Ishikawa (cell line): ENCODE data around the gene SLC30A5.

ENCODE experiments used
- CEBPB ChIP-seq: IDR thresholded peaks from 2 replicates; pipeline ENCODE4 v1.6.1; 2012
- CREB1 ChIP-seq: IDR thresholded peaks from 2 replicates; pipeline ENCODE4 v1.6.1; 2012; ENCODE audit warnings: low read depth
- EGR1 ChIP-seq: IDR thresholded peaks from 2 replicates; pipeline ENCODE4 v1.6.1; 2012
- EP300 ChIP-seq: IDR thresholded peaks from 2 replicates; pipeline ENCODE4 v1.6.1; 2012; ENCODE audit warnings: borderline replicate concordance
- FOXM1 ChIP-seq: IDR thresholded peaks from 2 replicates; pipeline ENCODE4 v1.6.1; 2012; ENCODE audit warnings: low read depth, borderline replicate concordance
- MAX ChIP-seq: IDR thresholded peaks from 2 replicates; pipeline ENCODE4 v1.6.1; 2012
- NFIC ChIP-seq: IDR thresholded peaks from 2 replicates; pipeline ENCODE4 v1.6.1; 2012
- RAD21 ChIP-seq: IDR thresholded peaks from 2 replicates; pipeline ENCODE4 v1.6.1; 2012; ENCODE audit warnings: low read depth
- TAF1 ChIP-seq: IDR thresholded peaks from 2 replicates; pipeline ENCODE4 v1.6.1; 2012; ENCODE audit warnings: low read depth, mild to moderate bottlenecking
- TCF12 ChIP-seq: IDR thresholded peaks from 2 replicates; pipeline ENCODE4 v1.6.1; 2012; ENCODE audit warnings: low read depth
- TEAD4 ChIP-seq: IDR thresholded peaks from 2 replicates; pipeline ENCODE4 v1.6.1; 2012
- USF1 ChIP-seq: IDR thresholded peaks from 2 replicates; pipeline ENCODE4 v1.6.1; 2012
- YY1 ChIP-seq: IDR thresholded peaks from 2 replicates; pipeline ENCODE4 v1.6.1; 2012; ENCODE audit warnings: low read depth
- ZBTB7A ChIP-seq: IDR thresholded peaks from 2 replicates; pipeline ENCODE4 v1.6.1; 2012; ENCODE audit warnings: low read depth
- TF ChIP-seq, protein P1 (sequence below): IDR thresholded peaks from 2 replicates; pipeline ENCODE4 v1.6.1; 2012; ENCODE audit warnings: low read depth, mild to moderate bottlenecking

SLC30A5 gene

GRCh38 chr5:69152731-69153130 is 58.9 kb downstream of the SLC30A5 start:
- TF ChIP-seq TEAD4 (no peak), TAF1 (no peak), CREB1 (no peak), RAD21 (no peak), USF1 (no peak), FOXM1 (no peak), EGR1 (no peak), TCF12 (no peak), NFIC (no peak), MAX (no peak), YY1 (no peak), EP300 (no peak), CEBPB (no peak), ZBTB7A (no peak)
- TF ChIP-seq, protein P1, sequence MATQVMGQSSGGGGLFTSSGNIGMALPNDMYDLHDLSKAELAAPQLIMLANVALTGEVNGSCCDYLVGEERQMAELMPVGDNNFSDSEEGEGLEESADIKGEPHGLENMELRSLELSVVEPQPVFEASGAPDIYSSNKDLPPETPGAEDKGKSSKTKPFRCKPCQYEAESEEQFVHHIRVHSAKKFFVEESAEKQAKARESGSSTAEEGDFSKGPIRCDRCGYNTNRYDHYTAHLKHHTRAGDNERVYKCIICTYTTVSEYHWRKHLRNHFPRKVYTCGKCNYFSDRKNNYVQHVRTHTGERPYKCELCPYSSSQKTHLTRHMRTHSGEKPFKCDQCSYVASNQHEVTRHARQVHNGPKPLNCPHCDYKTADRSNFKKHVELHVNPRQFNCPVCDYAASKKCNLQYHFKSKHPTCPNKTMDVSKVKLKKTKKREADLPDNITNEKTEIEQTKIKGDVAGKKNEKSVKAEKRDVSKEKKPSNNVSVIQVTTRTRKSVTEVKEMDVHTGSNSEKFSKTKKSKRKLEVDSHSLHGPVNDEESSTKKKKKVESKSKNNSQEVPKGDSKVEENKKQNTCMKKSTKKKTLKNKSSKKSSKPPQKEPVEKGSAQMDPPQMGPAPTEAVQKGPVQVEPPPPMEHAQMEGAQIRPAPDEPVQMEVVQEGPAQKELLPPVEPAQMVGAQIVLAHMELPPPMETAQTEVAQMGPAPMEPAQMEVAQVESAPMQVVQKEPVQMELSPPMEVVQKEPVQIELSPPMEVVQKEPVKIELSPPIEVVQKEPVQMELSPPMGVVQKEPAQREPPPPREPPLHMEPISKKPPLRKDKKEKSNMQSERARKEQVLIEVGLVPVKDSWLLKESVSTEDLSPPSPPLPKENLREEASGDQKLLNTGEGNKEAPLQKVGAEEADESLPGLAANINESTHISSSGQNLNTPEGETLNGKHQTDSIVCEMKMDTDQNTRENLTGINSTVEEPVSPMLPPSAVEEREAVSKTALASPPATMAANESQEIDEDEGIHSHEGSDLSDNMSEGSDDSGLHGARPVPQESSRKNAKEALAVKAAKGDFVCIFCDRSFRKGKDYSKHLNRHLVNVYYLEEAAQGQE, result no peak

DNA sequence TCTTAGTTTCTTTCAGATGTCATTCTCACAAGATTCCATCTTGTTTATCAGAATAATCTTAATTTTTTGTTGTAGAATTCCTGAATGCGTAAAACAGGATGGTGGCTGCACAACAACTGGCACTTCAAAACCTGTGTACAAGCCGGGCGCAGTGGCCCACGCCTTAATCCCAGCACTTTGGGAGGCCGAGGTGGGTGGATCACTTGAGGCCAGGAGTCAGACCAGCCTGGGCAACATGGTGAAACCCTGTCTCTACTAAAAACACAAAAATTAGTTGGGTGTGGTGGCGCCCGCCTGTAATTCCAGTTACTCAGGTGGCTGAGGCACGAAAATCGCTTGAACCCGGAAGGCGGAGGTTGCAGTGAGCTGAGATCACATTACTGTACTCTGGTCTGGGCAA is 62.6 kb downstream of the SLC30A5 start:
- no peak for TF ChIP-seq ZBTB7A
- no peak for TF ChIP-seq EGR1
- no peak for TF ChIP-seq CEBPB
- TF ChIP-seq, protein P1, result no peak
- no peak for TF ChIP-seq MAX
- TF ChIP-seq TCF12, result no peak
- TF ChIP-seq RAD21, result no peak
- no peak for TF ChIP-seq CREB1
- no peak for TF ChIP-seq NFIC
- no peak for TF ChIP-seq YY1
- no peak for TF ChIP-seq TEAD4
- TF ChIP-seq TAF1, result no peak

DNA sequence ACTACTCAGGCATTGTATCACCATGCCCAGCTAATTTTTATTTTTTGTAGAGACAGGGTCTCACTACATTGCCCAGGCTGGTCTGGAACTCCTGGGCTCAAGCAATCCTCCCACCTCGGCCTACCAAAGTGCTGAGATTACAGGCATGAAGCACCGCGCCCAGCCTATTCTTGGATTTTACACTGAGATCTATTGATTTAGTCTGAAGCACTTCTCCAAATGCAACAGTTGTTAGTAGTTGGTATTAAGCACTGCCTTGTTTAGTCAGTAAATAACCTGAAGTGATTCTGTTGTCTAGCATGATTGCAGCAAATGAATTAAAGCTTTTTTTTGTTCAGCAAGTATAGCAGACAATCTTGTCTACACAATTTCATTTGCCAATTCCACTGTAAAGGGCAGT is 64.2 kb downstream of the SLC30A5 start:
- no peak for TF ChIP-seq NFIC
- no peak for TF ChIP-seq YY1
- no peak for TF ChIP-seq CEBPB
- no peak for TF ChIP-seq MAX
- no peak for TF ChIP-seq CREB1
- no peak for TF ChIP-seq TCF12
- TF ChIP-seq TAF1, result no peak
- TF ChIP-seq TEAD4, result no peak
- TF ChIP-seq ZBTB7A, result no peak

DNA sequence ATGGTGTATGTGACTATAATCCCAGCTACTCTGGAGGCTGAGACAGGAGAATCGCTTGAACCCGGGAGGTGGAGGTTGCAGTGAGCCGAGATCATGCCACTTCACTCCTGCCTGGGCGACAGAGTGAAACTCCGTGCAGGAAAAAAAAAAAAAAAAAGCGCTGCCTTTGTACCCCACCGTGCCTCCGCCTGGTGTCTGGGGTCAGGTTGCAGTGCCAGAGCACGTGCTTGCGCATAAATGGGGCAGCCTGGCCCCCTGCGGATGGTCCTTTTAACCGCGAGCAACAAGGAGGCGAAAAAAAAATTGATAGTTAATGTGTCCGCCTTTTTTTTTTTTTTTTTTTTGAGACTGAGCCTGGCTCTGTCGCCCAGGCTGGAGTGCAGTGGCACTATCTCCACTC is 66.8 kb downstream of the SLC30A5 start:
- TF ChIP-seq EGR1, result no peak
- no peak for TF ChIP-seq USF1
- no peak for TF ChIP-seq TCF12
- no peak for TF ChIP-seq EP300
- no peak for TF ChIP-seq FOXM1
- TF ChIP-seq YY1, result no peak
- TF ChIP-seq, protein P1, result no peak
- no peak for TF ChIP-seq TAF1
- TF ChIP-seq NFIC, result no peak
- TF ChIP-seq CEBPB, result no peak
